Type B pancreatic cell (in vitro differentiated cells): Measurements from ENCODE around the gene CYP4A22. TPM values are rescaled to one million over a fixed set of nuclear protein-coding genes. Genes with fewer than 3 reads are reported as not detected.

ENCODE experiments used
- DNase-seq: peaks from one replicate; pipeline ENCODE4 v3.0.0; 2021; ENCODE audit warnings: mixed read lengths; ENCODE audit not compliant: unreplicated experiment; ENCODE audit errors: extremely low spot score
- H3K27ac Mint-ChIP-seq: 2 replicates; pipeline ENCODE4 v1.8.0; 2021; ENCODE audit warnings: mild to moderate bottlenecking, mixed read lengths
- H3K27me3 Mint-ChIP-seq: 2 replicates; pipeline ENCODE4 v1.8.0; 2021; ENCODE audit warnings: mixed read lengths
- H3K36me3 Mint-ChIP-seq: 2 replicates; pipeline ENCODE4 v1.8.0; 2021; ENCODE audit warnings: mixed read lengths
- H3K4me1 Mint-ChIP-seq: one replicate; pipeline ENCODE4 v1.8.0; 2021; ENCODE audit warnings: mixed read lengths; ENCODE audit not compliant: unreplicated experiment
- H3K4me3 Mint-ChIP-seq: 2 replicates; pipeline ENCODE4 v1.8.0; 2021; ENCODE audit warnings: mild to moderate bottlenecking, mixed read lengths
- H3K9me3 Mint-ChIP-seq: 2 replicates; pipeline ENCODE4 v1.8.0; 2021; ENCODE audit warnings: mixed read lengths
- CTCF ChIP-seq: fragments of 200-600 bp; sonication (generic); conservative IDR thresholded peaks from 2 replicates; pipeline ENCODE4 v1.5.0; 2021; ENCODE audit warnings: antibody characterized with exemption, mild to moderate bottlenecking
- total RNA-seq: library from RNA; stranded (reverse); gene quantifications from 2 replicates; pipeline ENCODE4 v1.2.1, GENCODE V29; 2021; ENCODE audit warnings: low replicate concordance

Gene CYP4A22
- total RNA-seq, 1 donor from 2014 or later: not detected

GRCh38 chr1:47188791-47189785, 51.8 kb downstream of the CYP4A22 start:
- H3K27me3 Mint-ChIP-seq: peaks cover 12% of the 10 kb centered on the region
- H3K9me3 Mint-ChIP-seq: no peaks in the 10 kb centered on the region
- DNase-seq: peak; percentile 27
- no peak for TF ChIP-seq CTCF
- H3K27ac Mint-ChIP-seq: no peak overlapping the region
- no peaks in the 10 kb centered on the region for H3K36me3 Mint-ChIP-seq
- peaks cover 6% of the 10 kb centered on the region for H3K4me1 Mint-ChIP-seq
- H3K4me3 Mint-ChIP-seq: no peak overlapping the region

- Mint-ChIP-seq H3K9me3 (no peaks in the 10 kb centered on the region), H3K4me3 (no peak within 1 kb of the TSS), H3K27me3 (peaks cover 13% of the 10 kb centered on the region), H3K36me3 (no peaks in the 10 kb centered on the region), H3K27ac (no peak within 1 kb of the TSS), H3K4me1 (peaks cover 6% of the 10 kb centered on the region)
- DNase-seq: peak; percentile 62
- no peak for TF ChIP-seq CTCF
Measured at GRCh38 chr1:47189844-47190508, 52.7 kb downstream of the CYP4A22 start, which contains the start of gene PDZK1IP1. Gene PDZK1IP1 (minus strand): TSS chr1:47190036. CDS start chr1:47189932, 104 bp downstream.

DNA sequence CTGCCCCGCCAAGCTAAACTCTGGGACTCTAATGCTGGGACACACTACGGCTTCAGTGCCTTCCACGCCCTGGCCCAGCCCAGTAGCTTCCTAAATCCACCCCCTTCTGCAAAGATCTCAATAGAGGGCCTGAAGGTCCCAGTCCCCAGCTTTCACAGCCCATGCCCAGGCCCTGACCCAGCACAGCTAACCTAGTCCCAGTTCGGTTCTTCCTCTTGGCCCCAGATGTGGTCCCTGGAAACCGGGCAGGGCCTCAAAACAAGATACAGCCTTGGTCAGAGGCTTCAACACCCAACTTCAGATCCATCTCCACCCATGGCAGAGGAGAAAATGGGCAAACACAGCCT, 53.2 kb downstream of the CYP4A22 start:
- H3K4me1 Mint-ChIP-seq: peaks cover 6% of the 10 kb centered on the region
- H3K27ac Mint-ChIP-seq: no peak overlapping the region
- DNase-seq: no peak
- H3K27me3 Mint-ChIP-seq: peaks cover 15% of the 10 kb centered on the region
- no peaks in the 10 kb centered on the region for H3K36me3 Mint-ChIP-seq
- TF ChIP-seq CTCF: no peak
- H3K4me3 Mint-ChIP-seq: no peak overlapping the region
- H3K9me3 Mint-ChIP-seq: no peaks in the 10 kb centered on the region

DNA sequence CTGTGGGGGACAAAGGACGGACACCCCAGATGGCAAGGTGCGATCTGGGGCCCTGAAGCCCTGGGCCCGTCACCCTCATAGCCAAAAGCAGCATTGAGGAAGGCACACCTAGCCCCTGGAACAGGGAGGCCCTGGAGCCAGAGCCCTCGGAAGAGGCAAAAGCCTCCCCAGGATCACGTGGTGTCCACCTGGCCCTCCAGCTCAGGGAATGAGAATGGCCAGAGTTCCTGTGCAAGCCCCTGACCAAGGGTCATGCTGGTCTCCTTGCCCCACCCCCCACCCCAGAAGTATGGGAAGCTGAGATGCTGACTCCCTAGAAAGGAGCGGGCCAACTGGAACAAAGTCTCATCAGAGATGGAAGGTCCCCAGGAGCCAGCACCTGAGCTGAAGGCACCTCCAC, 53.6 kb downstream of the CYP4A22 start:
- peaks cover 6% of the 10 kb centered on the region for H3K4me1 Mint-ChIP-seq
- no peaks in the 10 kb centered on the region for H3K9me3 Mint-ChIP-seq
- peaks cover 13% of the 10 kb centered on the region for H3K27me3 Mint-ChIP-seq
- DNase-seq: peak; percentile 51
- H3K27ac Mint-ChIP-seq: no peak overlapping the region
- H3K36me3 Mint-ChIP-seq: no peaks in the 10 kb centered on the region
- no peak overlapping the region for H3K4me3 Mint-ChIP-seq
- no peak for TF ChIP-seq CTCF

- peak; percentile 45 for DNase-seq
- H3K27ac Mint-ChIP-seq: peak overlapping the region; percentile 22
Measured at GRCh38 chr1:47191940-47192457, 54.8 kb downstream of the CYP4A22 start.

More at GRCh38 chr1:47191940-47192457, 54.8 kb downstream of the CYP4A22 start:
- Mint-ChIP-seq H3K4me1 (peaks cover 6% of the 10 kb centered on the region), H3K36me3 (no peaks in the 10 kb centered on the region), H3K27me3 (peaks cover 13% of the 10 kb centered on the region), H3K9me3 (no peaks in the 10 kb centered on the region), H3K4me3 (no peak overlapping the region)
- TF ChIP-seq CTCF: no peak
